ENCODE results near the gene VPS37D. TPM values are rescaled to one million over a fixed set of nuclear protein-coding genes. Genes with fewer than 3 reads are reported as not detected.

The VPS37D gene
- total RNA-seq, 1 donor, result 5.8 TPM

- H3K4me2 ChIP-seq (ENCODE audit: insufficient read depth, low read length), result no peak overlapping the region
- no peaks in the 10 kb centered on the region for H3K27me3 ChIP-seq (ENCODE audit: insufficient read depth, low read length)
- DNase-seq (ENCODE audit: insufficient read length, low spot score, missing footprints), result peak; percentile 97
- peaks cover 21% of the 10 kb centered on the region for H3K79me2 ChIP-seq (ENCODE audit: insufficient read depth, low read length)
- no peaks in the 10 kb centered on the region for H3K9me3 ChIP-seq (ENCODE audit: low read depth, low read length)
- no peak overlapping the region for H2AFZ ChIP-seq (ENCODE audit: low read length)
- no peak overlapping the region for H3K4me3 ChIP-seq (ENCODE audit: insufficient read depth, low read length)
- H3K36me3 ChIP-seq (ENCODE audit: insufficient read depth, low read length), result peaks cover 69% of the 10 kb centered on the region
- H3K27ac ChIP-seq (ENCODE audit: low read depth, low read length), result peak overlapping the region; percentile 23
- peaks cover 21% of the 10 kb centered on the region for H3K4me1 ChIP-seq (ENCODE audit: insufficient read depth, low read length)
- peaks cover 42% of the 10 kb centered on the region for H4K20me1 ChIP-seq (ENCODE audit: insufficient read depth, low read length)
- peak; percentile 63 for TF ChIP-seq CTCF (IDR thresholded peaks at IDR 0.05; ENCODE audit: extremely low read depth, low read depth, low read length)
These were observed 33.8 kb downstream of the VPS37D start for GRCh38 chr7:73701357-73701995.

GRCh38 chr7:73702226-73702625 is 34.6 kb downstream of the VPS37D start:
- Histone ChIP-seq H3K4me3 (ENCODE audit: insufficient read depth, low read length) (no peak overlapping the region), H2AFZ (ENCODE audit: low read length) (no peak overlapping the region), H3K9me3 (ENCODE audit: low read depth, low read length) (no peaks in the 10 kb centered on the region), H3K27me3 (ENCODE audit: insufficient read depth, low read length) (no peaks in the 10 kb centered on the region), H3K27ac (ENCODE audit: low read depth, low read length) (no peak overlapping the region), H3K36me3 (ENCODE audit: insufficient read depth, low read length) (peaks cover 70% of the 10 kb centered on the region), H3K4me1 (ENCODE audit: insufficient read depth, low read length) (peaks cover 29% of the 10 kb centered on the region), H4K20me1 (ENCODE audit: insufficient read depth, low read length) (peaks cover 46% of the 10 kb centered on the region), H3K79me2 (ENCODE audit: insufficient read depth, low read length) (peaks cover 28% of the 10 kb centered on the region), H3K4me2 (ENCODE audit: insufficient read depth, low read length) (no peak overlapping the region)
- TF ChIP-seq CTCF (IDR thresholded peaks at IDR 0.05; ENCODE audit: extremely low read depth, low read depth, low read length), result no peak
- no peak for DNase-seq (ENCODE audit: insufficient read length, low spot score, missing footprints)

- Histone ChIP-seq H3K27me3 (ENCODE audit: insufficient read depth, low read length) (no peaks in the 10 kb centered on the region), H2AFZ (ENCODE audit: low read length) (no peak overlapping the region)
These were observed 35.0 kb downstream of the VPS37D start for GRCh38 chr7:73702665-73703064.

More at GRCh38 chr7:73702665-73703064, 35.0 kb downstream of the VPS37D start:
- no peak for TF ChIP-seq CTCF (IDR thresholded peaks at IDR 0.05; ENCODE audit: extremely low read depth, low read depth, low read length)
- H3K4me2 ChIP-seq (ENCODE audit: insufficient read depth, low read length), result no peak overlapping the region
- H4K20me1 ChIP-seq (ENCODE audit: insufficient read depth, low read length), result peaks cover 46% of the 10 kb centered on the region
- DNase-seq (ENCODE audit: insufficient read length, low spot score, missing footprints), result peak; percentile 67
- H3K9me3 ChIP-seq (ENCODE audit: low read depth, low read length), result no peaks in the 10 kb centered on the region
- peaks cover 32% of the 10 kb centered on the region for H3K79me2 ChIP-seq (ENCODE audit: insufficient read depth, low read length)
- H3K36me3 ChIP-seq (ENCODE audit: insufficient read depth, low read length), result peaks cover 69% of the 10 kb centered on the region
- H3K27ac ChIP-seq (ENCODE audit: low read depth, low read length), result no peak overlapping the region
- H3K4me1 ChIP-seq (ENCODE audit: insufficient read depth, low read length), result peaks cover 31% of the 10 kb centered on the region
- no peak overlapping the region for H3K4me3 ChIP-seq (ENCODE audit: insufficient read depth, low read length)

All from osteoblast (primary cell).